AG09309 (cell line): ENCODE data around the gene ADIRF.

ENCODE experiments used
- DNase-seq: peaks from one replicate; pipeline ENCODE4 v3.0.0-alpha.2; 2010; ENCODE audit warnings: low read depth
- H3K4me3 ChIP-seq: 2 replicates; pipeline ENCODE4 v1.5.1; 2011; ENCODE audit warnings: mild to moderate bottlenecking, low read depth, low read length, moderate library complexity; ENCODE audit not compliant: control insufficient read depth
- CTCF ChIP-seq: IDR thresholded peaks from 2 replicates; pipeline ENCODE4 v1.5.1; 2011; ENCODE audit warnings: mild to moderate bottlenecking, low read depth, low read length, inconsistent platforms; ENCODE audit not compliant: insufficient read depth, control insufficient read depth; ENCODE audit errors: missing control alignments

The ADIRF gene

GRCh38 chr10:86958116-86958900 lies 10.0 kb upstream of the ADIRF start, which contains the start of gene SNCG:
Gene SNCG, plus strand, starts transcription at chr10:86958599. Its CDS starts 99 bp downstream, at chr10:86958698.
- TF ChIP-seq CTCF: no peak
- no peak for DNase-seq
- no peak within 1 kb of the TSS for H3K4me3 ChIP-seq

GRCh38 chr10:86958901-86959736 lies 9.2 kb upstream of the ADIRF start:
- DNase-seq: no peak
- H3K4me3 ChIP-seq: no peak overlapping the region
- no peak for TF ChIP-seq CTCF

DNA sequence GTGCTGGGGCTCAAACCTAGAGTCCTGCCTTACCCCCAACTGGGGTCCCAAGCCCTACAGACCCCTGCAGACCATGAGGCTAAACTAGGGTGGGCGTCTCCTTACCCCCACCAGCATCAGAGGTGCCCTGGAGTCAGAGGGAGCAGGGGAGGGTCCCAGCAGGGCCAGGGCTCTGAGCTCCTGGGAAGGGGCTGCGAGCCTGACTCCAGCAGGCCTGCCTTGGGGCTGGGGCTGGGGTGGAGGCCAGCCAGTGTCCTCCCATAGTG lies 8.6 kb upstream of the ADIRF start:
- H3K4me3 ChIP-seq: no peak overlapping the region
- no peak for DNase-seq
- TF ChIP-seq CTCF: no peak

DNA sequence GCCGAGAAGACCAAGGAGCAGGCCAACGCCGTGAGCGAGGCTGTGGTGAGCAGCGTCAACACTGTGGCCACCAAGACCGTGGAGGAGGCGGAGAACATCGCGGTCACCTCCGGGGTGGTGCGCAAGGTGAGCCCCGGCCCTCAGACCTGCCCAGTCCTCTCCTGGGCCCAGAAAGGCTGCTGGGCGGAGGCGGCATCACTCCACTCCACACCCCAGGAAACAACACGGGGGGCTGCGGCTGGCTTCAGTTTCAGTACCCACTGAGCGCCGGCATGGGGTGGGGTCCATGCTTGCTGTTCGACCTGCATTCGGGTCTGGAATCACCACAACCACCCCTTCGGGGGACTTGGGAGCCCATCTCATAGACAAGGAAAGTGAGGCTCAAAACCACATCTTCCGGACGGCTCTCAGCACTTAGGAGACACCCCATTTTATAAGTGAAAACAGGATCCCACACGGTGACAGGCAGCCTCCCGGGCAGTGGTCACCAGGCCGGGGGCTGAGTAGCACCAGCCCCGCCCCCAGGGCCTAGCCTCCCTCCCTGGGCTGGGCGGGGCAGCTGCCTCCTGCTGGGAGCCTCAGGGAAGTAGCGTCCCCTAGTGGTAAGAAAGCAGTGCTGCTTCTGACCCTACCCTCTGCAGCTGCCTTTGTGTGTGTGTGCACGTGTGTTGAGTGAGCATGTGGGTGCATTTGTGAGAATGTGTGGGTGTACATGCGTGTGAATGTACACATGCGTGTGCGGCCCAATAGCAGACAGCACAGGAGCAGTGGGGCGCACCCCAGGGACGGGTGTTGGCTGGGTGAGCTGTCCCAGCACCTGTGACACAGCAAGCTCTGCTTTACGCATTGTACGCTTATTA lies 8.0 kb upstream of the ADIRF start:
- no peak for DNase-seq
- H3K4me3 ChIP-seq: no peak overlapping the region
- TF ChIP-seq CTCF: peak; percentile 95

DNA sequence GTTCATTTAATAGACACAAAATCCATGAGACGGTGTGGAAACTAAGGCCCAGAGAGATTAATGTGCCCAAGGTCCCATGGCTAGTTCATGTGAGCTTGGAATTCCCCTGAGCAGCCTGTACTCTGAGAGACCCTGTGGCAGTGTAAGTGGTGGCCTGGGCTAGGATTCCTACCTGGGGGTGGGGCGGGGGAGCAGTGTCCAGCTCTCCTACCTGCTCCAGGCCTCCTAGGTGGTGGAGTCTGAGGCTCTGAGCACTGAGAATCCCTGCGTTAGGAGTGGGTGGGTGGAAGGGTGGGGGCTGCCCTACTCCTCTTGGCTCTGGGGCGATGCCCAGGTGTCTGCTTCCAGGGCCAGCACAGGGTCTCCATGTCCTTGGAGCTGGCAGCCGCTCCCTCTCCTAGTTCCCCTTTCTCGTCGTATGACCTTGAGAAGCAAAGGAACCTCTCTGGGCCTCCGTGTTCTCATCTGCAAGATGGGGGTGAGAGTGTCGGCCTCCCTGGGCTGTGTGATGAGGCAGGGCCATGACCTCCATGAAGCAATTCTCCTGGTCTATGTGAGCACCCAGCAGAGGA lies 7.3 kb upstream of the ADIRF start:
- no peak for DNase-seq
- TF ChIP-seq CTCF: no peak
- no peak overlapping the region for H3K4me3 ChIP-seq

DNA sequence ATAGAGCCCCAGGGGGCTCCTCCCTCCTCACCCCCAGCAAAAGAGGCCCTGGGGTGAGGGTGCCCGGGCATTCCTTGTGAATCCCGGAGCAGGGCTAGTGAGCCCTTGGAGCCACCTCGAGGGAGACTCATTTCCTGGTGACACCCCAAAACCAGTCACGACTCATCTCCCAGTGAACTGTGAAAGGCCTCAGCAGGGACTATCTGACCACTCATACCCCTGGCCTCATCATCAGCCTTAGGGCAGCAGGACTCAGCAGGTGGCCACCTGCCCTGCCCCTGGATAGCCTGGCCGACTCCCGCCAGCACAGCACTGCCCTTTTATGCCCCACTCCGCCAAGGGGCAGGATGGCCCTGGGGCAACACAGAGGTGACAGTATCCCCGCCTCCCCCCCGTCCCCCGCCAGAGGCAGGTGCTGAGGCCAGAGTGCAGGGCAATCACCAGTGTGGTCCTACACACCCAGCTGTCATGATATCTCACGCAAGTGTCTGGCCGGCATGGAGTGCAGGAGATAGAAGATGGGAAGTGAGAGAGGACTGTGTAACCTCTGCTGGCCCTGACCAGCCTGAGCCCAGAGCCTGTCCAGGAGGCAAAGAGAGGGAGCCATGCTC lies 6.7 kb upstream of the ADIRF start:
- no peak for DNase-seq
- no peak for TF ChIP-seq CTCF
- no peak overlapping the region for H3K4me3 ChIP-seq
